Kidney (tissue), 14 donors: ENCODE measurements around the gene RNF212. TPM values are rescaled to one million over a fixed set of nuclear protein-coding genes. Genes with fewer than 3 reads are reported as not detected.

Source experiments
- DNase-seq, 5 donors: peaks; one replicate each; pipeline ENCODE4 v3.0.0-alpha.2; 2013 to 2020
- FAIRE-seq: peaks from 2 replicates; lab custom pipeline; 2012; peaks lifted over from hg19 to GRCh38; lab: Jason Lieb, UNC
- H3K27ac ChIP-seq, 2 donors: one replicate each; pipeline ENCODE4 v1.7.0; 2013; ENCODE audit warnings: low read depth in 2 of 2, low read length in 2 of 2, inconsistent platforms in 1 of 2
- H3K27me3 ChIP-seq: one replicate; pipeline ENCODE4 v1.7.1; 2013; ENCODE audit warnings: low read length, inconsistent platforms; ENCODE audit not compliant: control insufficient read depth, insufficient read depth
- H3K36me3 ChIP-seq, 3 donors: one replicate each; pipeline versions ENCODE4 v1.7.0 to v1.7.1; 2013; ENCODE audit warnings: low read length in 3 of 3, control low read depth in 1 of 3, inconsistent platforms in 1 of 3; ENCODE audit not compliant: insufficient read depth in 3 of 3, control insufficient read depth in 2 of 3
- H3K4me1 ChIP-seq, 3 donors: one replicate each; pipeline versions ENCODE4 v1.7.0 to v1.7.1; 2013; ENCODE audit warnings: low read length in 3 of 3, inconsistent platforms in 1 of 3, low read depth in 1 of 3; ENCODE audit not compliant: control insufficient read depth in 2 of 3, insufficient read depth in 2 of 3
- H3K4me3 ChIP-seq, 3 donors: one replicate each; pipeline versions ENCODE4 v1.7.0 to v1.8.1; 2013; ENCODE audit warnings: low read length in 3 of 3, control low read depth in 1 of 3, inconsistent platforms in 1 of 3
- H3K9ac ChIP-seq, 3 donors: one replicate each; pipeline versions ENCODE4 v1.7.0 to v1.7.1; 2013; ENCODE audit warnings: low read length in 3 of 3, control low read depth in 1 of 3, inconsistent platforms in 1 of 3
- H3K9me3 ChIP-seq, 3 donors: one replicate each; pipeline versions ENCODE4 v1.7.0 to v1.7.1; 2013; ENCODE audit warnings: low read length in 3 of 3, control low read depth in 1 of 3, inconsistent platforms in 1 of 3; ENCODE audit not compliant: control insufficient read depth in 2 of 3, insufficient read depth in 1 of 3
- CTCF ChIP-seq: IDR thresholded peaks from 3 replicates; pipeline ENCODE4 v1.5.1; 2012; ENCODE audit warnings: mild to moderate bottlenecking, moderate library complexity, borderline replicate concordance; ENCODE audit not compliant: insufficient read depth; ENCODE audit errors: extremely low read depth
- intact Hi-C: fragments of 100-400 bp; cut with DNase I; formaldehyde crosslinking; loops from one replicate; pipeline ENCODE4 v1.11.1; 2022
- polyA plus RNA-seq: library from polyadenylated mRNA; stranded (reverse); fragments of 350-450 nt; fragmentation: Illumina TruSeq; extraction: RNeasy Lipid Tissue Mini Kit (QIAGEN cat#74804); gene quantifications from one replicate; pipeline ENCODE4 v1.2.3, GENCODE V29; 2014; ENCODE audit warnings: low read depth, low replicate concordance; ENCODE audit not compliant: insufficient read depth
- total RNA-seq: library from RNA; stranded (reverse); fragmentation: NEBNext Ultra II Directional; extraction: Animal tissue kit (Norgen Biotek cat#: 25700); gene quantifications from one replicate; pipeline ENCODE4 v1.2.1, GENCODE V29; 2021
- donor health status: control.
- donor health status: control.
- donor health status: control.
- donor health status: control.
- donor health status: control.
- donor health status: DM: yes; HTN: yes; CAD: no.
- donor health status: Normal renal cell carcinoma (clear cell type).

Gene RNF212
- total and polyA plus RNA-seq, 2 donors from 2014 or later: 5.3 to 20.8 TPM

GRCh38 chr4:1155314-1155713, 42.0 kb upstream of the RNF212 start:
- Histone ChIP-seq H3K9ac (no peak overlapping the region), H3K36me3 (no peaks in the 10 kb centered on the region), H3K27ac (no peak overlapping the region), H3K9me3 (peaks cover 0 to 15% (median 0%) of the 10 kb centered on the region in 3 donors), H3K27me3 (no peaks in the 10 kb centered on the region), H3K4me1 (peaks cover 0 to 5% (median 0%) of the 10 kb centered on the region in 3 donors), H3K4me3 (no peak overlapping the region)
- FAIRE-seq: no peak
- no peak for TF ChIP-seq CTCF
- intact Hi-C loops: no loop called here
- DNase-seq: no peak

GRCh38 chr4:1154523-1155182, 41.3 kb upstream of the RNF212 start:
- FAIRE-seq: no peak
- no peak overlapping the region for H3K27ac ChIP-seq

GRCh38 chr4:1154126-1154522, 40.8 kb upstream of the RNF212 start:
- Histone ChIP-seq H3K4me3 (no peak overlapping the region), H3K27me3 (no peaks in the 10 kb centered on the region), H3K27ac (no peak overlapping the region), H3K4me1 (peaks cover 0 to 5% (median 0%) of the 10 kb centered on the region in 3 donors), H3K9ac (no peak overlapping the region), H3K9me3 (peaks cover 0 to 15% (median 0%) of the 10 kb centered on the region in 3 donors), H3K36me3 (no peaks in the 10 kb centered on the region)
- DNase-seq (no peak), FAIRE-seq (no peak)
- intact Hi-C loops: no loop called here
- TF ChIP-seq CTCF: no peak

More at GRCh38 chr4:1154523-1155182, 41.3 kb upstream of the RNF212 start:
- TF ChIP-seq CTCF: no peak
- Histone ChIP-seq H3K4me3 (no peak overlapping the region), H3K27me3 (no peaks in the 10 kb centered on the region), H3K36me3 (no peaks in the 10 kb centered on the region), H3K9me3 (peaks cover 0 to 15% (median 0%) of the 10 kb centered on the region in 3 donors), H3K9ac (no peak overlapping the region), H3K4me1 (peaks cover 0 to 5% (median 0%) of the 10 kb centered on the region in 3 donors)
- DNase-seq: no peak
- intact Hi-C loops: no loop called here
